Left kidney (tissue), 1 donor: ENCODE data around the gene DEFB129. TPM values are rescaled to one million over a fixed set of nuclear protein-coding genes. Genes with fewer than 3 reads are reported as not detected.

Source experiments
- polyA plus RNA-seq: library from polyadenylated mRNA; unstranded; fragments of 120-200 nt; gene quantifications from one replicate; pipeline ENCODE4 v1.2.1, GENCODE V29; 2013; ENCODE audit not compliant: insufficient read length

The DEFB129 gene
- polyA plus RNA-seq, 1 donor = not detected

Other genes starting within 250 kb of the DEFB129 start
- not detected for gene DEFB125, start 139.6 kb upstream of the DEFB129 start, polyA plus RNA-seq
- not detected for gene DEFB126, start 84.7 kb upstream of the DEFB129 start, polyA plus RNA-seq
- not detected for gene DEFB127, start 69.8 kb upstream of the DEFB129 start, polyA plus RNA-seq
- not detected for gene DEFB128, start 37.5 kb upstream of the DEFB129 start, polyA plus RNA-seq
- gene DEFB132, start 30.5 kb downstream of the DEFB129 start, polyA plus RNA-seq = 0.07 TPM
- 50.7 TPM for gene C20orf96, start 63.5 kb downstream of the DEFB129 start, polyA plus RNA-seq
- gene ZCCHC3, start 70.3 kb downstream of the DEFB129 start, polyA plus RNA-seq = 44.7 TPM
- gene SOX12, start 98.3 kb downstream of the DEFB129 start, polyA plus RNA-seq = 31.6 TPM
- 46.5 TPM for gene NRSN2, start 119.9 kb downstream of the DEFB129 start, polyA plus RNA-seq
- gene TRIB3, start 153.5 kb downstream of the DEFB129 start, polyA plus RNA-seq = 3.3 TPM
- gene RBCK1, start 181.0 kb downstream of the DEFB129 start, polyA plus RNA-seq = 94.4 TPM
- 35.9 TPM for gene TBC1D20, start 235.3 kb downstream of the DEFB129 start, polyA plus RNA-seq